ENCODE measurements around the gene MKS1.

MKS1 gene

DNA sequence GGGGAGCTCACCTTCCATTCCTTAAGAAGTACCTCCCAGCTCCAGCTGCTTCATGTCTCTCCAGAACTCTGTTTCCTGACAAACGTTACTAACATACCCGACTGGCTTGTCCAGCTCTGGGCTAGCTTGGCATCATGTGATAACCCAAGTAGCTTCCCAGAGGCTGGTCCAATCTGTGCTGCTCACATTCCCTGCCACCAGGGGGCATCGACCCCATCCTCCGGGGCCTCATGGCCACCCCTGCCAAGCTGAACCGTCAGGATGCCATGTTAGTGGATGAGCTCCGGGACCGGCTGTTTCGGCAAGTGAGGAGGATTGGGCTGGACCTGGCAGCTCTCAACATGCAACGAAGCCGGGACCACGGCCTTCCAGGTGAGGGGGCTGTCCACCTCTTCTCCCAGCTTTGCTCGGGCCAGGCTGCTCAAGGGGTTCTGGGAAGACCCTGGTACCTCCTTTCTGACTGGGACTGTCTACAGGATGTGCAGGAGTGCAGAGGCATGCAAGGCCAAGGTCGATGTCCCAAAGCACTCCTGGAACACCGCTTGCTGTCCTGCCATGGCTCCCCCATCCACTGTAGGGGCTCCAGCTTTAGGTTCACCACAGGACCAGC, 18.9 kb downstream of the MKS1 start:
- peak; percentile 42 to 66 for DNase-seq (ENCODE audit: low read depth in 2 of 2)

DNA sequence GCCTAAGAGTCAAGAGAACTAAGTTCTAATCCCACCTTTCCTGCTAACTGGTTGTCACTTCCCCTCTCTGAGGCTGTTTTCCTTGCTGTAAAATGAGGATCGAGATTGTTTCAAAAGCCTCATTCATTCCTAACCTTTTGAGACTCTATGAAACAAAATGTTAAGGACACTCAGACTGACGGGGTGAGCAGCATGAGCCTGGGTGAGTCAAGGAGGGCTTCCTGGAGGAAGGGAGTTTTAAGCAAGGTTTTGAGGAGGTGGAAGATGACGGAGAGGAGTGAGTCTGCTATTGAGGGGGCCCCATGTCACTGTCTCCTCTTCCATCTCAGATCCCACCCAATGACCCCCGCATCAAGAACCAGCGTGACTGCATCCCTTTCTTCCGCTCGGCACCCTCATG, 22.4 kb downstream of the MKS1 start:
- no peak for DNase-seq (ENCODE audit: low read depth in 2 of 2)

DNA sequence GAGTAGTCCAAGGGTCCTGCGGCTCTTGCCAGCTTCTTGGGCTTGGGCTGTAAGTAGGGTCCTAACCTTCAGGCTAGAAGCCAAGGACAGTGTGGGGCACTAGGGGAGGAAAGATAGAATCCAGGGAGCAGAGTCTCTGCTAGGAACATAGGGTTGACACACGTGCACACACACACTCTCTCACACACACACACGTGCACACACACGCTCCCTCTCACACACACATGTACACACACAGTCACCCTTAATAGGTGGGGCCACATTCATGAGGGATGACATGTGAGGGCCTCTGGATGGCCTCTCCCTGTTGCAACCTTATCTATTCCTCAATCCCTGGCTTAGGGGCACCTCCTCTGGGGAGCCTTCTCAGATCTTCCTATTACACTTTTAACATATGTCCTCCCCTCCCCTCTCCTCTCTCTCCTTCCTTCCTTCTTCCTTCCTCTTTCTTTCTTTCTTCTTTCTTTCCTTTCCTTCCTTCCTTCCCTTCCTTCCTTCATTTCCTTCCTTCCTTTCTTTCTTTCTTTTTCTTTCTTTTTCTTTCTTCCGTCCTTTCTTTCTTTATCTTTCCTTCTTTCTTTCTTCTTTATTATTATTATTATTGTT, 23.4 kb downstream of the MKS1 start:
- DNase-seq (ENCODE audit: low read depth in 2 of 2), result no peak

DNA sequence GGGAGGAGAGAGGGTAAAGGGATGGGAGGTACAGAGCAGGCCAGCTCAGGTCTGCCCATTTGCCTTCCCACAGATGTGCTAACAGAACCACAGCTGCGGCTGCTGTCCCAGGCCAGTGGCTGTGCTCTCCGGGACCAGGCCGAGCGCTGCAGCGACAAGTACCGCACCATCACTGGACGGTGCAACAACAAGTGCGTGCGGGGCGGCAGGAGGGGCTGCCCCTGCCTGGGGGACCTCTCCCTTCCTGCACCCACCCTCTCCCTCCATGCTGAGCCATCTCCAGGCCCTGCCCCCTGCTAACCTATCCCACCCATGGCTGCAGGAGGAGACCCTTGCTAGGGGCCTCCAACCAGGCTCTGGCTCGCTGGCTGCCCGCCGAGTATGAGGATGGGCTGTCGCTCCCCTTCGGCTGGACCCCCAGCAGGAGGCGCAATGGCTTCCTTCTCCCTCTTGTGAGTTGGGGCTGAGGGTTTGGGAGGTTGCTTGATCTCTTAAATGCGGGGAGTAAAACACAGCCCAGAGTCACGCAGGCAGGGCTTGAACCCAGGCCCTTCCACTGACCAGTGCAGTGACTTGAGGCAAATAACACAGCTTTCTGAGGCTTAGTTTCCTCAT, 25.3 kb downstream of the MKS1 start:
- DNase-seq (ENCODE audit: low read depth in 2 of 2), result no peak

DNA sequence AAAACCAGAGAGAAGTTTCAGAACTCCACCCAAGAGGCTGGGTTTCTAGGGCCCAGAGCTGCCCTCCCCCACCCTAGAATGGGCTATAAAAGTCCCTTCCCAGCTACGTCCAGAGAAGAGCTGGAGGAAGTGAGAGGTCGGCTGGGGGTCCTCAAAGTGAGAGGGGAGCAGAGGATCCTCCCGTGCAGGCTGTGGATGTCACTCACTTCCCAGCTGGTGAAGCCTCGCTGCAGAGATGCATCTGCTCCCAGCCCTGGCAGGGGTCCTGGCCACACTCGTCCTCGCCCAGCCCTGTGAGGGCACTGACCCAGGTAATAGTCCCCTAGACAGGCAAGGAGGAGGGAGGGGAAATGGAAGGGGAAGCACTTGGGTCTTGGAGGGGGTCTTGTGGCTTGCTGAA, 26.4 kb downstream of the MKS1 start, which contains the start of gene EPX:
TSS of gene EPX (plus strand) at position 115 of the 400 bp plus-strand sequence. CDS start at position 236, 121 bp downstream.
- no peak for DNase-seq (ENCODE audit: low read depth in 2 of 2)

GRCh38 chr17:58191241-58191896, 27.7 kb downstream of the MKS1 start:
- DNase-seq (ENCODE audit: low read depth in 2 of 2), result no peak

GRCh38 chr17:58189436-58190146, 29.5 kb downstream of the MKS1 start:
- DNase-seq (ENCODE audit: low read depth in 2 of 2), result no peak

- DNase-seq (ENCODE audit: low read depth in 2 of 2), result no peak
Observed at GRCh38 chr17:58187675-58188074, 31.4 kb downstream of the MKS1 start.

GRCh38 chr17:58187063-58187462, 32.0 kb downstream of the MKS1 start:
- DNase-seq (ENCODE audit: low read depth in 2 of 2), result no peak

DNA sequence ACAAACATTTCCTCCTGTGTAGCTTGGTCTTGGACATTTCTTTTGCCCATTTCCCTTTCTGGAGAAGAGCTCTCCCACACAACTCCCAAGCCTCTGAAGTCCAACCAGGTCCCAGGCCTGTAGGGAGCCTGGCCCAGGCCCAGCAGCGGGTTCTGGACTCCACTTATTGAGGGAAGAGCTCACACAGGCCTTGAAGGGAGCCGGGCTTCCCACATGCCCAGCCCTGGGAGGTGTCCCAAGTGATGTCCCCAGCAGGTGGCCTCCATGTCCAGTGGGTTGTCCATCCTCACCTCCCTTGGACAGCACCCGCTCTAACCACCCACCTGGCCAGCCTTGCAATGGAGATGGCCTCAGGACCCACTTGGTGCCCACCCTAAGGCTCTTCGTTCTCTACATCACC, 32.5 kb downstream of the MKS1 start:
- DNase-seq (ENCODE audit: low read depth in 2 of 2), result no peak

DNA sequence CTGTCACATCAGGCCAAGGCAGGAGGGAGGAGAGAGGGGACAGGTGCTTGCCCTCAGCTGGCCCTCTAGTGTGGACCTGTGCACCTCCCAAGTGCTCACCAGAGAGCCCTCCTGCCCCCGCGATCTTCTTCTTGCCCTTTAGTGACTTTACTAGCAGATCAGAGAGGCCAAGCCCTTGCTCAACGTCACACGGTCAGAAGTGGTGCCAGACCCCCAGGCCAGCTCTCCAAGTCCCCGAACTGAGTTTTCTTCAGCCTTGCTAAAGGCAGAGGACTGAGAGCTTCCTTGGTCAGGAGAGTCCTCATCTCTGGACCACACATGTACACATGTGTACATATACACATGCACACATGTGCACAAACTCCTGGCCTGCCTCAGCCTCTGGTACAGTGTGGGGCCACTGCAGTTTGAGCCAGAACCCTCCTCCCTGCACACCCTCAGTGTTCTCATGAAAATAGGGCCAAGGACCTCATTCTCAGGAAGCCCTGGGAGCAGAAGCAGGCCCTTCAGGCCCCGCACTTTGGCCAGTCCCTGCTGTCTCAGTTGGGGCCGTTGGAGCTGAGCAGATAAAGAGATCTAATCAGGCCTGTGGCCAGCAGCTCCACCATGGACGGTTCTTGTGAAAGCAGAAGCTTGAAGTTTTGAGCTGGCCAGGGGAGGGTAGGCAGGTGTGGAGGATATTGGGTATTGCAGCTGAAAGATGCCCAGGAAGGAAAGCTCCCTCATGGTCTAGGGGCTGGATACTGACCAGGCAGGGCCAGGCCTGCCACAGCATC, 33.9 kb downstream of the MKS1 start:
- no peak for DNase-seq (ENCODE audit: low read depth in 2 of 2)

GRCh38 chr17:58184308-58184985, 34.6 kb downstream of the MKS1 start:
- no peak for DNase-seq (ENCODE audit: low read depth in 2 of 2)

DNA sequence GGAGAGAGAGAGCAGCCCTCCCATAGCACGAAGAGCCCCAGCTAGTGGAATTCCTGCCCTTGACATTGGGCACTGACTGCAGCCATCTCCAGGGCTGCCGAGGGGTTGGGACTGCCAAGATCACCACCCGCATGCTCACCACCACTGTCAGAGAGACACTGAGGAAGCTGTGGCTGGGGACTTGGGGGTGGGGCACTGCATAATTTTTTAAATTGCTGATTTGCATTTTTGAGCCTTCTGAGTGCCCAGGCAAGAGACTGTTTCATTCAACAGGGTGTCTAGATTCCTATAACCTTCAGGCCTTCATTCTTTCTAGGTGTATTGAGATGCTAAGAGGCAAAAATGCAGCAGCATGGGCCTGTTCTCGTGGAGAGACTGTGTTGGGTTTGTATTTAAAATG, 35.5 kb downstream of the MKS1 start:
- DNase-seq (ENCODE audit: low read depth in 2 of 2), result no peak

DNA sequence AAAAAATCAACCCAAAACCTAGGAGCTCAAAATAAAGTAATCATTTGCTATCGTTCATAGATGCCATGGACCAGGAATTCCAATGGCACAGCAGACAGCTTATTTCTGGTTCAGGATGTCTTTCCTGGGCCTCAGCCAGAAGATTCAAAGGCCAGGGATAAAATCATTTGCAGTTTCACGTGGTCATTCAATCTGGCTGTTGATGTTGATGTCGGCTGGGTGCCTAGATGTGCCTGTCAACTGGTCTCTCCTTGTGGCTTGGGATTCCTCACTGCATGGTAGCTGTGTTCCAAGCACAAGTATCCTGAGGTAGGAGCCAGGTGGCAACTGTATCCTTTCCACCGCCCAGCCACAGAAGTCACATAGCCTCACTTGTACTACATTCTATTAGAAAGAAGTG, 37.3 kb downstream of the MKS1 start:
- no peak for DNase-seq (ENCODE audit: low read depth in 2 of 2)

DNA sequence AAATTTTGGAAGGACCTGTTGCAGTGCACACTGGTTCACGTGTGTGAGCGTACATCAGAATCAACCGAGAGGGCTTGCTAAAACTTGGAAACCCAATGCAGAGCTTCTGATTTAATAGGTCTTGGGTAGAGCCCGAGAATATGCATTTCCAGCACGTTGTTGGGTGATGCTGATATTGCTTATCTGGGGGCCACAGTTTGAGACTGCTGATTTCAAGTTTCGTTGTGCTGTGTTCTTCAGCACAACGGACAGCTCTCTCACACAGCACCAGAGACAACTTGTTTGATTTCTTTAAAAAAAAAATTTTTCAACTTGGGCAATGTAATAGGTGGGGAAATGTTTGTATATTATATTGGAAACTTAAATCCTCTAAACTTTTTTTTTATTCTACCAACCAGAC, 42.9 kb downstream of the MKS1 start:
- DNase-seq (ENCODE audit: low read depth in 2 of 2), result no peak

- DNase-seq (ENCODE audit: low read depth in 2 of 2), result no peak
Observed at GRCh38 chr17:58174871-58175270, 44.2 kb downstream of the MKS1 start.

DNA sequence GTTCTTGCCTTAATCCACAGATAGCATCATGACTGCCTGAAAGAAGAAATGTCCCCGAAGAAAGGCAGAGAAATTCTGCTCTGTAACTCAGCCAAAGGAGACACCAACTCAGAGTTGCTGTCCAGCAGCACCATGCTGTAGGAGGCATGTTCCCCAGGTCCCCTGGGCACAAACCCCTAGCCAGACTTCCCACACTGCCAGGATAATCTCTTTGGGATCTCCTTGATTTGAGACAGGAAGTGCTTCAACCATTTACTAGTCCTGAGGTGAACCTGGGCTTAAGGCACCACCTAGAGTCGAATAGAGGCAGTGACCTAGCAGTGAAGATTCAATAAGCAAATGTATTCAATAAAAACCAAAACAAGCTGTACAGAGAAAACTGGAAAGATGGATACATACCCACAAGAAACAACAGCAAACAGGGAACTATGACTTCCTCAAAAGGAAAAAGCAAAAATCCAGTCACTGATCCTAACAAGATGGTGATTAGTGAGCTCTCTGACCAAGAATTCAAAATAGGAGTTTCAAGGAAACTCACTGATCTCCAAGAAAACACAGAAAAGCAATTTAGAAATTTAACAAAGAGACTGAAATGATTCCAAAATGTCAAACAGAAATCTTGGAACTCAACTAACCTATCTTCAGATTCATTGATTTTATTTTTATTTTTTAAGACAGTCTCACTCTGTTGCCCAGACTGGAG, 46.5 kb downstream of the MKS1 start:
- DNase-seq (ENCODE audit: low read depth in 2 of 2), result peak in 1 of 2 experiments; percentile 20

DNA sequence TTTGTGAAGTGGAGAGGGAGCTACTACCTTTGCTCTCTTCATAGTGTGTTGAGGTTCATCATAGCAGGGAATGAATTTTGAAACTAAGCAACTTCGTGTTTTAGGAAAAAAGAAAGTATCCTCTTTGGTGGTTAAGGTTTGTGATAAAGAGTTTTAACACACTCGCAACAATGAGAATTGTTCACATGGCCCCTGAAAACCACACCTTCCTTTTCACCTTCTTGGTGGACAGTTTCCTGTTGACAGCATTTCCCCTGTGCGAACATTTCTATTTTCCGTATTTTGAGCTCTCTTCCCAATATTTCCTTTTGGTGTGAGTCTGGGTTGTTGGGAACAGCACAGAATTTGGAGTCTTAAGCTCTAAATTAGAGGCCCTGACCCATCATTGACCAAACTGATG, 48.4 kb downstream of the MKS1 start:
- DNase-seq (ENCODE audit: low read depth in 2 of 2), result no peak

- no peak for DNase-seq (ENCODE audit: low read depth in 2 of 2)
Observed at GRCh38 chr17:58166682-58167081, 52.4 kb downstream of the MKS1 start, which contains the start of gene OR4D2. Gene OR4D2 (plus strand): TSS chr17:58166982. CDS start chr17:58169656, 2,674 bp downstream.

- DNase-seq (ENCODE audit: low read depth in 2 of 2), result no peak
Observed at GRCh38 chr17:58165981-58166380, 53.1 kb downstream of the MKS1 start.
